Stimulated activated naive CD4-positive, alpha-beta T cell treated with Interleukin-2 at 50 U/mL for 16 hours (primary cell): ENCODE data around the gene PTPRD.

ENCODE experiments used
- DNase-seq: peaks from one replicate; lab custom pipeline; 2025; lab: John Stamatoyannopoulos, UW

The PTPRD gene

GRCh38 chr9:8384091-8384490, 2228.7 kb downstream of the PTPRD start:
- DNase-seq = no peak

- no peak for DNase-seq
Measured at GRCh38 chr9:8382777-8383527, 2229.8 kb downstream of the PTPRD start.

GRCh38 chr9:8382266-8382665, 2230.5 kb downstream of the PTPRD start:
- no peak for DNase-seq

- DNase-seq = no peak
Measured at GRCh38 chr9:8381601-8382000, 2231.2 kb downstream of the PTPRD start.

- no peak for DNase-seq
Measured at GRCh38 chr9:8374471-8374870, 2238.3 kb downstream of the PTPRD start.

GRCh38 chr9:8371686-8372085, 2241.1 kb downstream of the PTPRD start:
- no peak for DNase-seq

GRCh38 chr9:8366161-8366926, 2246.5 kb downstream of the PTPRD start:
- DNase-seq = no peak

- DNase-seq = no peak
Measured at GRCh38 chr9:8365466-8366160, 2247.2 kb downstream of the PTPRD start.

- DNase-seq = no peak
Measured at GRCh38 chr9:8365029-8365428, 2247.8 kb downstream of the PTPRD start.

GRCh38 chr9:8364026-8364752, 2248.6 kb downstream of the PTPRD start:
- no peak for DNase-seq

- no peak for DNase-seq
Measured at GRCh38 chr9:8362250-8362649, 2250.6 kb downstream of the PTPRD start.

- DNase-seq = no peak
Measured at GRCh38 chr9:8361364-8361763, 2251.4 kb downstream of the PTPRD start.

GRCh38 chr9:8356406-8356805, 2256.4 kb downstream of the PTPRD start:
- DNase-seq = no peak

- DNase-seq = no peak
Measured at GRCh38 chr9:8351436-8351835, 2261.4 kb downstream of the PTPRD start.

GRCh38 chr9:8349901-8350300, 2262.9 kb downstream of the PTPRD start:
- no peak for DNase-seq

- no peak for DNase-seq
Measured at GRCh38 chr9:8349376-8349775, 2263.4 kb downstream of the PTPRD start.

GRCh38 chr9:8348756-8349155, 2264.0 kb downstream of the PTPRD start:
- no peak for DNase-seq

GRCh38 chr9:8346296-8346695, 2266.5 kb downstream of the PTPRD start:
- no peak for DNase-seq

- no peak for DNase-seq
Measured at GRCh38 chr9:8338767-8339510, 2273.9 kb downstream of the PTPRD start.

GRCh38 chr9:8337834-8338766, 2274.7 kb downstream of the PTPRD start:
- no peak for DNase-seq
